GM12878 (cell line): ENCODE results near the gene LGI1. TPM values are rescaled to one million over a fixed set of nuclear protein-coding genes. Genes with fewer than 3 reads are reported as not detected.

ENCODE experiments used
- ATAC-seq: fragments of 200-7000 bp; cut with Tn5 transposase; 3 replicates; pipeline ENCODE4 v1.9.1; 2020; ENCODE audit warnings: mild to moderate bottlenecking, moderate library complexity
- BruUV-seq: library from RNA; stranded (reverse); fragments of 400-500 nt; replicated peaks from 2 replicates; lab custom pipeline; 2021; lab: Mats Ljungman, UMichigan
- CTCF ChIA-PET: fragments of 300-600 bp; sonication (Branson Sonifier 250); formaldehyde crosslinking; extraction: SDS; loops from one replicate; lab custom pipeline; 2021; ENCODE audit warnings: inconsistent platforms; lab: Yijun Ruan, JAX
- POLR2A ChIA-PET: fragments of 350-600 bp; formaldehyde crosslinking; extraction: SDS; loops from one replicate; lab custom pipeline; 2021; ENCODE audit warnings: inconsistent platforms; lab: Charles Lee
- RAD21 ChIA-PET: fragments of 300-600 bp; sonication (Branson Sonifier 250); formaldehyde crosslinking; loops from one replicate; lab custom pipeline; 2023; ENCODE audit warnings: antibody characterized with exemption; ENCODE audit not compliant: unreplicated experiment; lab: Charles Lee
- SMC1A ChIA-PET: fragments of 300-600 bp; sonication (Branson Sonifier 250); formaldehyde crosslinking; loops from one replicate; lab custom pipeline; 2023; ENCODE audit not compliant: unreplicated experiment, uncharacterized antibody; lab: Charles Lee
- DNase-seq: peaks from one replicate; pipeline ENCODE4 v3.0.0-alpha.2; 2011; ENCODE audit warnings: low read depth, low spot score
- FAIRE-seq: peaks from 3 replicates; lab custom pipeline; 2011; peaks lifted over from hg19 to GRCh38; lab: Jason Lieb, UNC
- H2AFZ ChIP-seq: 2 replicates; pipeline ENCODE4 v1.6.0; 2011; ENCODE audit warnings: low read depth, low read length, control low read depth; ENCODE audit not compliant: control insufficient read depth
- H3K27ac ChIP-seq: 2 replicates; pipeline ENCODE4 v1.5.1; 2011; ENCODE audit warnings: control low read depth; ENCODE audit not compliant: control insufficient read depth, insufficient read depth
- H3K27me3 ChIP-seq, 2 experiments: replicated peaks in 1 of 2; 2 replicates each; pipeline versions ENCODE4 v1.6.0 to v1.6.1; 2011; ENCODE audit warnings: low read length in 1 of 2; ENCODE audit not compliant: control insufficient read depth in 2 of 2, insufficient read depth in 2 of 2
- H3K36me3 ChIP-seq, 2 experiments: 2 replicates each; pipeline ENCODE4 v1.5.1; 2011; ENCODE audit warnings: low read length in 1 of 2; ENCODE audit not compliant: control insufficient read depth in 2 of 2, insufficient read depth in 2 of 2
- H3K4me1 ChIP-seq: 2 replicates; pipeline ENCODE4 v1.6.1; 2011; ENCODE audit warnings: mild to moderate bottlenecking, low read length, moderate library complexity, mixed read lengths; ENCODE audit not compliant: control insufficient read depth, insufficient read depth
- H3K4me2 ChIP-seq: 2 replicates; pipeline ENCODE4 v1.6.0; 2011; ENCODE audit warnings: control low read depth; ENCODE audit not compliant: control insufficient read depth, insufficient read depth
- H3K4me3 ChIP-seq: fragments of 200-600 bp; sonication (generic); 2 replicates; pipeline ENCODE4 v1.5.1; 2016
- H3K79me2 ChIP-seq: 2 replicates; pipeline ENCODE4 v1.6.0; 2011; ENCODE audit warnings: low read length; ENCODE audit not compliant: control insufficient read depth, insufficient read depth
- H3K9ac ChIP-seq: 2 replicates; pipeline ENCODE4 v1.8.0; 2011; ENCODE audit warnings: low read length, control low read depth, mixed read lengths; ENCODE audit not compliant: control insufficient read depth, insufficient read depth
- H3K9me3 ChIP-seq: replicated peaks from 3 replicates; pipeline ENCODE4 v1.5.1; 2011; ENCODE audit warnings: mild to moderate bottlenecking, low read length; ENCODE audit not compliant: control insufficient read depth, insufficient read depth
- H4K20me1 ChIP-seq: 2 replicates; pipeline ENCODE4 v1.6.0; 2011; ENCODE audit not compliant: control insufficient read depth, insufficient read depth
- CBFB ChIP-seq: IDR thresholded peaks from 2 replicates; pipeline ENCODE4 v1.6.1; 2016; ENCODE audit warnings: antibody characterized with exemption, low read depth
- CEBPB ChIP-seq, 2 experiments: fragments of 150-350 bp in 1 of 2; IDR thresholded peaks; 2 replicates each; pipeline ENCODE4 v1.6.1; 2012 to 2014; ENCODE audit warnings: low read depth in 2 of 2, low read length in 2 of 2, borderline replicate concordance in 1 of 2, inconsistent platforms in 1 of 2
- CHD4 ChIP-seq: fragments of 200-600 bp; sonication (generic); IDR thresholded peaks from 2 replicates; pipeline ENCODE4 v1.6.1; 2016; ENCODE audit warnings: mild to moderate bottlenecking
- E2F8 ChIP-seq: fragments of 450-650 bp; IDR thresholded peaks from 2 replicates; pipeline ENCODE4 v1.6.1; 2018; ENCODE audit warnings: mild to moderate bottlenecking, low read depth, moderate library complexity; ENCODE audit not compliant: partially characterized antibody
- FOXK2 ChIP-seq: fragments of 450-650 bp; IDR thresholded peaks from 2 replicates; pipeline ENCODE4 v1.6.1; 2017; ENCODE audit warnings: mild to moderate bottlenecking, moderate library complexity
- FOXM1 ChIP-seq: IDR thresholded peaks from 2 replicates; pipeline ENCODE4 v1.6.1; 2012; ENCODE audit warnings: low read depth, mild to moderate bottlenecking, inconsistent platforms, low read length, moderate library complexity
- SMAD5 ChIP-seq: IDR thresholded peaks from 2 replicates; pipeline ENCODE4 v1.6.1; 2016; ENCODE audit warnings: antibody characterized with exemption, low read depth
- TARDBP ChIP-seq: IDR thresholded peaks from 2 replicates; pipeline ENCODE4 v1.6.1; 2016; ENCODE audit warnings: borderline replicate concordance
- YY1 ChIP-seq: IDR thresholded peaks from 2 replicates; pipeline ENCODE4 v1.6.1; 2011; ENCODE audit warnings: low read depth, mild to moderate bottlenecking, low read length
- whole genome bisulfite sequencing: methylation state at CpG from one replicate; pipeline ENCODE4 v1.1.6; 2016; ENCODE audit warnings: low lambda C conversion rate; ENCODE audit not compliant: insufficient replicate concordance, insufficient coverage; ENCODE audit errors: missing lambda C conversion rate; 5-methylcytosine and 5-hydroxymethylcytosine counted together
- in situ Hi-C: fragments of 300-500 bp; cut with MboI; formaldehyde crosslinking; loops from 9 replicates; pipeline ENCODE4 v1.14.3; 2018; ENCODE audit warnings: mixed read lengths
- intact Hi-C: fragments of 100-400 bp; cut with micrococcal nuclease; formaldehyde crosslinking; loops from one replicate; pipeline ENCODE4 v1.14.2; 2022; ENCODE audit not compliant: unreplicated experiment
- polyA plus RNA-seq, 11 experiments: library from polyadenylated mRNA; depleted of rRNA in 4 of 11; unstranded in 6 of 11; stranded (reverse) in 5 of 11; fragments of >200 nt; fragmentation: Nextera tagmentation in 4 of 11; fragmentation: Illumina TruSeq in 1 of 11; extraction: Ambion mirVana in 4 of 11; extraction: Trizol in 1 of 11; gene quantifications; 1 replicate in 1 of 11; 2 replicates in 10 of 11; pipeline versions ENCODE4 v1.2.1 to v1.2.3, GENCODE V29; 2011 to 2016; ENCODE audit warnings: inconsistent platforms in 2 of 11, missing spikeins in 2 of 11, low read depth in 1 of 11
- total RNA-seq, 4 experiments: library from RNA; depleted of rRNA in 3 of 4; stranded (reverse); fragments of >200 nt in 3 of 4; fragmentation: Illumina TruSeq in 1 of 4; extraction: Trizol in 1 of 4; gene quantifications; 2 replicates each; pipeline versions ENCODE4 v1.2.1 to v1.2.3, GENCODE V29; 2013 to 2021
- TF ChIP-seq, protein P1 (sequence below): fragments of 450-650 bp; formaldehyde crosslinking; IDR thresholded peaks from 2 replicates; pipeline ENCODE4 v1.4.0; 2022; ENCODE audit warnings: mild to moderate bottlenecking, moderate library complexity

LGI1 gene
- total and polyA plus RNA-seq, 10 of the 15 experiments (the other 5 are each of a cell fraction or from before 2014, with no cell fraction given) = not detected

- in situ Hi-C loops = no loop called here
- intact Hi-C loops = no loop called here
- H2AFZ ChIP-seq = no peak overlapping the region
- no TSS peak for BruUV-seq
- no peaks in the 10 kb centered on the region for H4K20me1 ChIP-seq
- H3K27ac ChIP-seq = no peak overlapping the region
- FAIRE-seq = no peak
- ATAC-seq = no peak
- ChIA-PET RAD21 (no interaction called here), SMC1A (interaction anchor here (0.7 to 1.3 kb wide), 5 partner anchors 9 to 125 kb away, joined by 3 to 4 read pairs (median 3); no protein-coding TSS in a partner anchor), CTCF (interaction anchor here (1.1 to 1.4 kb wide), 2 partner anchors 9 to 16 kb away, joined by 4 read pairs; no protein-coding TSS in a partner anchor), POLR2A (no interaction called here)
- no peaks in the 10 kb centered on the region; a peak in 1 of 4 replicates for H3K27me3 ChIP-seq
- H3K36me3 ChIP-seq = no peaks in the 10 kb centered on the region
- no peaks in the 10 kb centered on the region for H3K4me1 ChIP-seq
- H3K9me3 ChIP-seq = no peaks in the 10 kb centered on the region
- H3K79me2 ChIP-seq = no peaks in the 10 kb centered on the region
- H3K9ac ChIP-seq = no peak overlapping the region
- no peak overlapping the region for H3K4me3 ChIP-seq
- TF ChIP-seq FOXM1 = no peak
- TF ChIP-seq FOXK2 = no peak
- TF ChIP-seq CHD4 = no peak
- no peak for TF ChIP-seq CBFB
- no peak for TF ChIP-seq CEBPB (IDR thresholded peaks at IDR 0.05; ENCODE audit: borderline replicate concordance in 1 of 2, low read depth in 2 of 2, low read length in 2 of 2)
- no peak for TF ChIP-seq SMAD5
- 23% methylated on average over 2 of the region's 2 CpGs for WGBS
- H3K4me2 ChIP-seq = no peak overlapping the region
- no peak for DNase-seq
These were observed 49.6 kb downstream of the LGI1 start for GRCh38 chr10:93807371-93807770.

GRCh38 chr10:93812659-93813338, 55.1 kb downstream of the LGI1 start:
- POLR2A ChIA-PET = no interaction called here
- H3K79me2 ChIP-seq = no peaks in the 10 kb centered on the region
- ATAC-seq (no peak), FAIRE-seq (no peak), DNase-seq (no peak)
- in situ Hi-C loops = loop anchor here (5.0 to 10.0 kb wide), 2 partner anchors 110 to 258 kb away; partner anchors contain the start of gene FRA10AC1
- RAD21 ChIA-PET = no interaction called here
- H3K9ac ChIP-seq = no peak overlapping the region
- BruUV-seq = no TSS peak
- H2AFZ ChIP-seq = no peak overlapping the region
- H4K20me1 ChIP-seq = no peaks in the 10 kb centered on the region
- H3K36me3 ChIP-seq = no peaks in the 10 kb centered on the region
- SMC1A ChIA-PET = no interaction called here
- intact Hi-C loops = no loop called here
- no peak overlapping the region for H3K27ac ChIP-seq
- WGBS = no CpG with 5 or more reads among the region's 1 CpG
- CTCF ChIA-PET = interaction anchor here (0.9 to 4.0 kb wide), 6 partner anchors 16 to 132 kb away, joined by 3 to 46 read pairs (median 3); partner anchors contain the start of gene FRA10AC1
- no peaks in the 10 kb centered on the region for H3K4me1 ChIP-seq
- H3K9me3 ChIP-seq = no peaks in the 10 kb centered on the region
- peaks cover 0 to 6% of the 10 kb centered on the region in 2 experiments; a peak in 1 of 4 replicates for H3K27me3 ChIP-seq
- no peak overlapping the region for H3K4me3 ChIP-seq
- H3K4me2 ChIP-seq = no peak overlapping the region
- TF ChIP-seq TARDBP = no peak
- no peak for TF ChIP-seq E2F8
- TF ChIP-seq YY1 = no peak
- TF ChIP-seq, protein P1, sequence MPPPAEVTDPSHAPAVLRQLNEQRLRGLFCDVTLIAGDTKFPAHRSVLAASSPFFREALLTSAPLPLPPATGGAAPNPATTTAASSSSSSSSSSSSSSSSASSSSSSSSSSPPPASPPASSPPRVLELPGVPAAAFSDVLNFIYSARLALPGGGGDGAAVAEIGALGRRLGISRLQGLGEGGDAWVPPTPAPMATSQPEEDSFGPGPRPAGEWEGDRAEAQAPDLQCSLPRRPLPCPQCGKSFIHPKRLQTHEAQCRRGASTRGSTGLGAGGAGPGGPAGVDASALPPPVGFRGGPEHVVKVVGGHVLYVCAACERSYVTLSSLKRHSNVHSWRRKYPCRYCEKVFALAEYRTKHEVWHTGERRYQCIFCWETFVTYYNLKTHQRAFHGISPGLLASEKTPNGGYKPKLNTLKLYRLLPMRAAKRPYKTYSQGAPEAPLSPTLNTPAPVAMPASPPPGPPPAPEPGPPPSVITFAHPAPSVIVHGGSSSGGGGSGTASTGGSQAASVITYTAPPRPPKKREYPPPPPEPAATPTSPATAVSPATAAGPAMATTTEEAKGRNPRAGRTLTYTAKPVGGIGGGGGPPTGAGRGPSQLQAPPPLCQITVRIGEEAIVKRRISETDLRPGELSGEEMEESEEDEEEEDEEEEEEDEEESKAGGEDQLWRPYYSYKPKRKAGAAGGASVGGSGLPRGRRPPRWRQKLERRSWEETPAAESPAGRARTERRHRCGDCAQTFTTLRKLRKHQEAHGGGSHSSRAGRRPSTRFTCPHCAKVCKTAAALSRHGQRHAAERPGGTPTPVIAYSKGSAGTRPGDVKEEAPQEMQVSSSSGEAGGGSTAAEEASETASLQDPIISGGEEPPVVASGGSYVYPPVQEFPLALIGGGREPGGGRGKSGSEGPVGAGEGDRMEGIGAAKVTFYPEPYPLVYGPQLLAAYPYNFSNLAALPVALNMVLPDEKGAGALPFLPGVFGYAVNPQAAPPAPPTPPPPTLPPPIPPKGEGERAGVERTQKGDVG = no peak
